CD14-positive monocyte (primary cell): ENCODE results near the gene TAF1C. TPM values are rescaled to one million over a fixed set of nuclear protein-coding genes. Genes with fewer than 3 reads are reported as not detected.
"Not testable (repeated sequence)": the region's sequence is repeated elsewhere in the genome, so short reads cannot be mapped to it uniquely, and the experiment has no call there.

Source experiments
- DNase-seq, 3 donors: peaks; one replicate each; pipeline ENCODE4 v3.0.0-alpha.2; 2011 to 2022
- H2AFZ ChIP-seq: 2 replicates; pipeline ENCODE4 v1.6.0; 2012; ENCODE audit warnings: mild to moderate bottlenecking, low read depth, low read length, inconsistent platforms; ENCODE audit not compliant: insufficient read depth, poor library complexity, severe bottlenecking
- H3K27ac ChIP-seq, 2 donors: 1 replicate in 1 of 2; 2 replicates in 1 of 2; pipeline ENCODE4 v1.5.1; 2012 to 2013; ENCODE audit warnings: low read length in 2 of 2, control low read depth in 1 of 2, inconsistent platforms in 1 of 2, low read depth in 1 of 2, mild to moderate bottlenecking in 1 of 2
- H3K27me3 ChIP-seq, 2 donors: one replicate each; pipeline versions ENCODE4 v1.6.0 to v1.6.1; 2011 to 2013; ENCODE audit warnings: low read length in 2 of 2; ENCODE audit not compliant: control insufficient read depth in 2 of 2, insufficient read depth in 2 of 2
- H3K36me3 ChIP-seq, 2 donors: replicated peaks in 1 of 2; 1 replicate in 1 of 2; 2 replicates in 1 of 2; pipeline versions ENCODE4 v1.5.1 to v1.6.1; 2012 to 2013; ENCODE audit warnings: low read length in 2 of 2, control low read depth in 1 of 2, inconsistent platforms in 1 of 2, mild to moderate bottlenecking in 1 of 2; ENCODE audit not compliant: insufficient read depth in 2 of 2, control insufficient read depth in 1 of 2
- H3K4me1 ChIP-seq, 2 donors: 1 replicate in 1 of 2; 2 replicates in 1 of 2; pipeline versions ENCODE4 v1.5.1 to v1.6.1; 2012 to 2013; ENCODE audit warnings: low read length in 2 of 2, control low read depth in 1 of 2, inconsistent platforms in 1 of 2, mild to moderate bottlenecking in 1 of 2, moderate library complexity in 1 of 2; ENCODE audit not compliant: insufficient read depth in 2 of 2, control insufficient read depth in 1 of 2
- H3K4me2 ChIP-seq: replicated peaks from 2 replicates; pipeline ENCODE3; 2012; ENCODE audit warnings: low read length, moderate library complexity, mild to moderate bottlenecking; ENCODE audit not compliant: poor library complexity, severe bottlenecking; ENCODE audit errors: extremely low read depth
- H3K4me3 ChIP-seq, 3 experiments: fragments of 200-600 bp in 1 of 3; sonication (generic) in 1 of 3; replicated peaks in 1 of 3; 1 replicate in 2 of 3; 2 replicates in 1 of 3; pipeline ENCODE4 v1.5.1; 2011 to 2013; ENCODE audit warnings: low read length in 3 of 3, mild to moderate bottlenecking in 3 of 3, control low read depth in 2 of 3, low read depth in 2 of 3, inconsistent platforms in 1 of 3, moderate library complexity in 1 of 3
- H3K79me2 ChIP-seq: 2 replicates; pipeline ENCODE4 v1.6.0; 2012; ENCODE audit warnings: mild to moderate bottlenecking, control low read depth, inconsistent platforms, low read length, moderate library complexity; ENCODE audit not compliant: insufficient read depth
- H3K9ac ChIP-seq: 2 replicates; pipeline ENCODE4 v1.6.0; 2017; ENCODE audit warnings: low read length, mild to moderate bottlenecking; ENCODE audit not compliant: insufficient read depth, poor library complexity, severe bottlenecking
- H3K9me3 ChIP-seq, 2 donors: replicated peaks in 1 of 2; 1 replicate in 1 of 2; 2 replicates in 1 of 2; pipeline versions ENCODE4 v1.5.1 to v1.6.1; 2012 to 2013; ENCODE audit warnings: low read length in 2 of 2, control low read depth in 1 of 2; ENCODE audit not compliant: control insufficient read depth in 1 of 2, insufficient read depth in 1 of 2
- H4K20me1 ChIP-seq: 2 replicates; pipeline ENCODE4 v1.6.0; 2012; ENCODE audit warnings: mild to moderate bottlenecking, low read length, control low read depth, moderate library complexity; ENCODE audit not compliant: insufficient read depth
- H3K27ac Mint-ChIP-seq, 7 donors: one replicate each; pipeline ENCODE4 v1.8.0; 2020; ENCODE audit warnings: mild to moderate bottlenecking in 7 of 7, mixed read lengths in 7 of 7, moderate library complexity in 6 of 7, inconsistent platforms in 2 of 7
- H3K27me3 Mint-ChIP-seq, 3 donors: one replicate each; pipeline ENCODE4 v1.8.0; 2021 to 2022; ENCODE audit warnings: low read depth in 3 of 3, mild to moderate bottlenecking in 3 of 3, mixed read lengths in 3 of 3, moderate library complexity in 3 of 3, inconsistent platforms in 1 of 3
- H3K36me3 Mint-ChIP-seq, 2 donors: one replicate each; pipeline ENCODE4 v1.8.0; 2020; ENCODE audit warnings: mixed read lengths in 2 of 2, inconsistent platforms in 1 of 2, mild to moderate bottlenecking in 1 of 2
- H3K4me1 Mint-ChIP-seq: one replicate; pipeline ENCODE4 v1.8.0; 2020; ENCODE audit warnings: mild to moderate bottlenecking, mixed read lengths
- H3K4me3 Mint-ChIP-seq, 2 donors: one replicate each; pipeline ENCODE4 v1.8.0; 2020; ENCODE audit warnings: mild to moderate bottlenecking in 2 of 2, mixed read lengths in 2 of 2, moderate library complexity in 1 of 2
- H3K9me3 Mint-ChIP-seq, 7 donors: one replicate each; pipeline ENCODE4 v1.8.0; 2020 to 2022; ENCODE audit warnings: mixed read lengths in 7 of 7, mild to moderate bottlenecking in 6 of 7, moderate library complexity in 6 of 7, inconsistent platforms in 2 of 7
- CTCF ChIP-seq: fragments of 200-600 bp; IDR thresholded peaks from one replicate; pipeline ENCODE4 v1.8.0; 2022; ENCODE audit warnings: antibody characterized with exemption, mild to moderate bottlenecking
- WGBS: methylation state at CpG from one replicate; pipeline ENCODE4 v1.1.5; 2013; ENCODE audit warnings: missing lambda C conversion rate; ENCODE audit not compliant: insufficient coverage; 5-methylcytosine and 5-hydroxymethylcytosine counted together
- intact Hi-C, 2 donors: fragments of 100-400 bp; cut with micrococcal nuclease; formaldehyde crosslinking; loops; one replicate each; pipeline versions ENCODE4 v1.15.0 to v1.15.1; 2023
- polyA plus RNA-seq, 3 donors: library from polyadenylated mRNA; depleted of rRNA in 1 of 3; unstranded in 2 of 3; stranded (reverse) in 1 of 3; fragments of 300-500 nt in 2 of 3; fragments of >200 nt in 1 of 3; fragmentation: Illumina TruSeq in 2 of 3; gene quantifications; 1 replicate in 2 of 3; 2 replicates in 1 of 3; pipeline ENCODE4 v1.2.3, GENCODE V29; 2012 to 2021

TAF1C gene
- polyA plus RNA-seq, 3 donors, result 4.0 to 126 (median 4.5) TPM

- H3K36me3 ChIP-seq, result no peaks in the 10 kb centered on the region
- no peak overlapping the region for H3K9ac ChIP-seq
- H3K27me3 Mint-ChIP-seq, result peaks cover 2 to 11% (median 7%) of the 10 kb centered on the region in 3 donors
- H3K4me3 ChIP-seq, result no peak overlapping the region
- H3K4me1 Mint-ChIP-seq, result peaks cover 6% of the 10 kb centered on the region
- H3K4me1 ChIP-seq, result no peaks in the 10 kb centered on the region
- H3K4me3 Mint-ChIP-seq, result no peak overlapping the region
- H3K36me3 Mint-ChIP-seq, result no peaks in the 10 kb centered on the region
- no peaks in the 10 kb centered on the region for H3K9me3 ChIP-seq
- no peaks in the 10 kb centered on the region for H3K27me3 ChIP-seq
- H3K4me2 ChIP-seq, result no peak overlapping the region
- DNase-seq, result no peak
- H3K9me3 Mint-ChIP-seq, result no peaks in the 10 kb centered on the region
- no peaks in the 10 kb centered on the region for H3K79me2 ChIP-seq
- intact Hi-C loops, result no loop called here
- H2AFZ ChIP-seq, result no peak overlapping the region
- no peaks in the 10 kb centered on the region for H4K20me1 ChIP-seq
- 92% methylated on average over 12 of the region's 17 CpGs for WGBS
- H3K27ac ChIP-seq, result no peak overlapping the region
- no peak overlapping the region for H3K27ac Mint-ChIP-seq
- no peak for TF ChIP-seq CTCF
These were observed 31.4 kb upstream of the TAF1C start for GRCh38 chr16:84218176-84218823.

GRCh38 chr16:84216144-84216543 lies 29.3 kb upstream of the TAF1C start:
- intact Hi-C loops, H3K9me3 ChIP-seq, H3K4me3 ChIP-seq, H3K4me1 ChIP-seq, H3K9me3 Mint-ChIP-seq, H3K27ac ChIP-seq, DNase-seq, H3K9ac ChIP-seq, H3K4me2 ChIP-seq, H3K36me3 ChIP-seq, H3K27ac Mint-ChIP-seq, H2AFZ ChIP-seq, H4K20me1 ChIP-seq, H3K27me3 ChIP-seq, H3K36me3 Mint-ChIP-seq, H3K4me1 Mint-ChIP-seq, H3K4me3 Mint-ChIP-seq, H3K79me2 ChIP-seq: not testable (repeated sequence)
- H3K27me3 Mint-ChIP-seq, result peaks cover 4 to 13% (median 10%) of the 10 kb centered on the region in 3 donors
- no CpG with 5 or more reads among the region's 3 CpGs for WGBS
